Measurements from ENCODE around the gene SOS1. TPM values are rescaled to one million over a fixed set of nuclear protein-coding genes. Genes with fewer than 3 reads are reported as not detected.

Gene SOS1
- polyA plus RNA-seq, 1 donor = 44.6 TPM

GRCh38 chr2:39027421-39027820 is 93.4 kb downstream of the SOS1 start:
- Histone ChIP-seq H3K27ac (ENCODE audit: low read length) (no peak overlapping the region), H3K4me3 (ENCODE audit: low read length) (no peak overlapping the region), H3K4me1 (ENCODE audit: control insufficient read depth, insufficient read depth, low read length) (no peaks in the 10 kb centered on the region), H3K27me3 (ENCODE audit: control insufficient read depth, insufficient read depth, low read length) (no peaks in the 10 kb centered on the region), H3K36me3 (ENCODE audit: control insufficient read depth, insufficient read depth, low read length) (peaks cover 19% of the 10 kb centered on the region), H3K9me3 (ENCODE audit: control insufficient read depth, low read depth, low read length) (no peaks in the 10 kb centered on the region)
- DNase-seq = no peak

GRCh38 chr2:39024833-39025232 is 96.0 kb downstream of the SOS1 start:
- Histone ChIP-seq H3K27me3 (ENCODE audit: control insufficient read depth, insufficient read depth, low read length) (no peaks in the 10 kb centered on the region), H3K4me3 (ENCODE audit: low read length) (no peak overlapping the region), H3K4me1 (ENCODE audit: control insufficient read depth, insufficient read depth, low read length) (no peaks in the 10 kb centered on the region), H3K9me3 (ENCODE audit: control insufficient read depth, low read depth, low read length) (no peaks in the 10 kb centered on the region), H3K36me3 (ENCODE audit: control insufficient read depth, insufficient read depth, low read length) (peaks cover 18% of the 10 kb centered on the region), H3K27ac (ENCODE audit: low read length) (no peak overlapping the region)
- 100% methylated on average over 3 of the region's 4 CpGs for WGBS (ENCODE audit: insufficient coverage, low lambda C conversion rate)
- DNase-seq = no peak

- H3K27ac ChIP-seq (ENCODE audit: low read length) = no peak overlapping the region
- 94% methylated on average over 2 of the region's 3 CpGs for WGBS (ENCODE audit: insufficient coverage, low lambda C conversion rate)
- H3K4me1 ChIP-seq (ENCODE audit: control insufficient read depth, insufficient read depth, low read length) = no peaks in the 10 kb centered on the region
Measured at GRCh38 chr2:39023649-39024048, 97.2 kb downstream of the SOS1 start.

GRCh38 chr2:39022642-39023235 is 98.1 kb downstream of the SOS1 start:
- 20% methylated on average over 1 of the region's 6 CpGs for WGBS (ENCODE audit: insufficient coverage, low lambda C conversion rate)
- H3K4me3 ChIP-seq (ENCODE audit: low read length) = no peak overlapping the region
- no peak overlapping the region for H3K27ac ChIP-seq (ENCODE audit: low read length)
- DNase-seq = no peak
- H3K4me1 ChIP-seq (ENCODE audit: control insufficient read depth, insufficient read depth, low read length) = no peaks in the 10 kb centered on the region
- peaks cover 15% of the 10 kb centered on the region for H3K36me3 ChIP-seq (ENCODE audit: control insufficient read depth, insufficient read depth, low read length)
- no peaks in the 10 kb centered on the region for H3K27me3 ChIP-seq (ENCODE audit: control insufficient read depth, insufficient read depth, low read length)
- H3K9me3 ChIP-seq (ENCODE audit: control insufficient read depth, low read depth, low read length) = no peaks in the 10 kb centered on the region

More at GRCh38 chr2:39023649-39024048, 97.2 kb downstream of the SOS1 start:
- Histone ChIP-seq H3K36me3 (ENCODE audit: control insufficient read depth, insufficient read depth, low read length) (peaks cover 15% of the 10 kb centered on the region), H3K9me3 (ENCODE audit: control insufficient read depth, low read depth, low read length) (no peaks in the 10 kb centered on the region), H3K27me3 (ENCODE audit: control insufficient read depth, insufficient read depth, low read length) (no peaks in the 10 kb centered on the region), H3K4me3 (ENCODE audit: low read length) (no peak overlapping the region)
- no peak for DNase-seq

- Histone ChIP-seq H3K4me1 (ENCODE audit: control insufficient read depth, insufficient read depth, low read length) (no peaks in the 10 kb centered on the region), H3K4me3 (ENCODE audit: low read length) (no peak overlapping the region), H3K27me3 (ENCODE audit: control insufficient read depth, insufficient read depth, low read length) (no peaks in the 10 kb centered on the region), H3K9me3 (ENCODE audit: control insufficient read depth, low read depth, low read length) (no peaks in the 10 kb centered on the region), H3K36me3 (ENCODE audit: control insufficient read depth, insufficient read depth, low read length) (peaks cover 15% of the 10 kb centered on the region), H3K27ac (ENCODE audit: low read length) (no peak overlapping the region)
- no peak for DNase-seq
Measured at GRCh38 chr2:39020383-39020782, 100.5 kb downstream of the SOS1 start.

DNA sequence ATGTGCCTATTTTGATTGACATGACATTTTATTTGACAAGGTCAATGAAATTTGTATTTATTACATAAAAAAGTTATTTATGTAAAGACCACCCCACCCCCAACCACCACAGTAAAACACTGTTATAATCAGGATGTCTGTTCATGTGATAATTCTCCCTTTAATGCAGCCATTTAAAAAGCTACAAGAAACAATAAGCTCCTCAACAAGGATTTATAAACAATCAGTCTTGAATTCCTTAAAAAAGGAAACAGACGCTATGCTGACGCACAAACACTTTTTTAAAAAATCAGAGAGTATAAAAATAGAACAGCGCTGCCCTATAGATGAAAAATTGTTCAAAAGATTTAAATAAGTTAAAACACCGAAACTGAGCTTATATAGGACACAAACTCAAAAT is 102.2 kb downstream of the SOS1 start:
- Histone ChIP-seq H3K36me3 (ENCODE audit: control insufficient read depth, insufficient read depth, low read length) (peaks cover 17% of the 10 kb centered on the region), H3K4me3 (ENCODE audit: low read length) (no peak overlapping the region), H3K4me1 (ENCODE audit: control insufficient read depth, insufficient read depth, low read length) (no peaks in the 10 kb centered on the region), H3K27ac (ENCODE audit: low read length) (no peak overlapping the region), H3K27me3 (ENCODE audit: control insufficient read depth, insufficient read depth, low read length) (no peaks in the 10 kb centered on the region), H3K9me3 (ENCODE audit: control insufficient read depth, low read depth, low read length) (no peaks in the 10 kb centered on the region)
- DNase-seq = no peak
- 85% methylated on average over 4 of the region's 4 CpGs for WGBS (ENCODE audit: insufficient coverage, low lambda C conversion rate)

- Histone ChIP-seq H3K36me3 (ENCODE audit: control insufficient read depth, insufficient read depth, low read length) (peaks cover 15% of the 10 kb centered on the region), H3K27me3 (ENCODE audit: control insufficient read depth, insufficient read depth, low read length) (no peaks in the 10 kb centered on the region), H3K27ac (ENCODE audit: low read length) (no peak overlapping the region), H3K9me3 (ENCODE audit: control insufficient read depth, low read depth, low read length) (no peaks in the 10 kb centered on the region), H3K4me3 (ENCODE audit: low read length) (no peak overlapping the region), H3K4me1 (ENCODE audit: control insufficient read depth, insufficient read depth, low read length) (no peaks in the 10 kb centered on the region)
- DNase-seq = no peak
Measured at GRCh38 chr2:39017334-39017733, 103.5 kb downstream of the SOS1 start.

GRCh38 chr2:39015424-39015823 is 105.4 kb downstream of the SOS1 start:
- DNase-seq = no peak
- Histone ChIP-seq H3K9me3 (ENCODE audit: control insufficient read depth, low read depth, low read length) (no peaks in the 10 kb centered on the region), H3K27ac (ENCODE audit: low read length) (no peak overlapping the region), H3K4me3 (ENCODE audit: low read length) (no peak overlapping the region), H3K36me3 (ENCODE audit: control insufficient read depth, insufficient read depth, low read length) (peaks cover 20% of the 10 kb centered on the region), H3K4me1 (ENCODE audit: control insufficient read depth, insufficient read depth, low read length) (no peaks in the 10 kb centered on the region), H3K27me3 (ENCODE audit: control insufficient read depth, insufficient read depth, low read length) (no peaks in the 10 kb centered on the region)
- no CpG with 5 or more reads among the region's 1 CpG for WGBS (ENCODE audit: insufficient coverage, low lambda C conversion rate)

GRCh38 chr2:39013871-39014270 is 107.0 kb downstream of the SOS1 start:
- Histone ChIP-seq H3K4me1 (ENCODE audit: control insufficient read depth, insufficient read depth, low read length) (no peaks in the 10 kb centered on the region), H3K27me3 (ENCODE audit: control insufficient read depth, insufficient read depth, low read length) (no peaks in the 10 kb centered on the region), H3K9me3 (ENCODE audit: control insufficient read depth, low read depth, low read length) (no peaks in the 10 kb centered on the region), H3K36me3 (ENCODE audit: control insufficient read depth, insufficient read depth, low read length) (peaks cover 29% of the 10 kb centered on the region), H3K4me3 (ENCODE audit: low read length) (no peak overlapping the region), H3K27ac (ENCODE audit: low read length) (no peak overlapping the region)
- WGBS (ENCODE audit: insufficient coverage, low lambda C conversion rate) = 100% methylated on average over 2 of the region's 3 CpGs
- DNase-seq = no peak

- no peak overlapping the region for H3K27ac ChIP-seq (ENCODE audit: low read length)
- H3K4me3 ChIP-seq (ENCODE audit: low read length) = no peak overlapping the region
- no peaks in the 10 kb centered on the region for H3K4me1 ChIP-seq (ENCODE audit: control insufficient read depth, insufficient read depth, low read length)
- 100% methylated on average over 1 of the region's 1 CpG for WGBS (ENCODE audit: insufficient coverage, low lambda C conversion rate)
- H3K36me3 ChIP-seq (ENCODE audit: control insufficient read depth, insufficient read depth, low read length) = peaks cover 56% of the 10 kb centered on the region
- no peak for DNase-seq
- H3K27me3 ChIP-seq (ENCODE audit: control insufficient read depth, insufficient read depth, low read length) = no peaks in the 10 kb centered on the region
- no peaks in the 10 kb centered on the region for H3K9me3 ChIP-seq (ENCODE audit: control insufficient read depth, low read depth, low read length)
Measured at GRCh38 chr2:39008665-39009064, 112.2 kb downstream of the SOS1 start.

- no peaks in the 10 kb centered on the region for H3K4me1 ChIP-seq (ENCODE audit: control insufficient read depth, insufficient read depth, low read length)
- DNase-seq = no peak
- H3K4me3 ChIP-seq (ENCODE audit: low read length) = no peak overlapping the region
- H3K27me3 ChIP-seq (ENCODE audit: control insufficient read depth, insufficient read depth, low read length) = no peaks in the 10 kb centered on the region
- H3K9me3 ChIP-seq (ENCODE audit: control insufficient read depth, low read depth, low read length) = no peaks in the 10 kb centered on the region
- WGBS (ENCODE audit: insufficient coverage, low lambda C conversion rate) = no CpG with 5 or more reads among the region's 5 CpGs
- H3K36me3 ChIP-seq (ENCODE audit: control insufficient read depth, insufficient read depth, low read length) = peaks cover 57% of the 10 kb centered on the region
- H3K27ac ChIP-seq (ENCODE audit: low read length) = no peak overlapping the region
Measured at GRCh38 chr2:39007875-39008504, 112.9 kb downstream of the SOS1 start.
